DOHH2 (cell line): ENCODE results near the gene CASP6.

Experiments used
- EZH2phosphoT487 ChIP-seq: fragments of 200-600 bp; sonication (generic); IDR thresholded peaks from 2 replicates; pipeline ENCODE4 v1.6.1; 2017; ENCODE audit warnings: borderline replicate concordance, mild to moderate bottlenecking, antibody characterized with exemption, low read length, moderate library complexity, mixed read lengths
- TF ChIP-seq, protein P1 (sequence below): fragments of 200-600 bp; sonication (generic); IDR thresholded peaks from one replicate; pipeline ENCODE4 v1.5.1; 2014; ENCODE audit warnings: antibody characterized with exemption, mild to moderate bottlenecking, low read depth, low read length; ENCODE audit not compliant: poor library complexity, severe bottlenecking

DNA sequence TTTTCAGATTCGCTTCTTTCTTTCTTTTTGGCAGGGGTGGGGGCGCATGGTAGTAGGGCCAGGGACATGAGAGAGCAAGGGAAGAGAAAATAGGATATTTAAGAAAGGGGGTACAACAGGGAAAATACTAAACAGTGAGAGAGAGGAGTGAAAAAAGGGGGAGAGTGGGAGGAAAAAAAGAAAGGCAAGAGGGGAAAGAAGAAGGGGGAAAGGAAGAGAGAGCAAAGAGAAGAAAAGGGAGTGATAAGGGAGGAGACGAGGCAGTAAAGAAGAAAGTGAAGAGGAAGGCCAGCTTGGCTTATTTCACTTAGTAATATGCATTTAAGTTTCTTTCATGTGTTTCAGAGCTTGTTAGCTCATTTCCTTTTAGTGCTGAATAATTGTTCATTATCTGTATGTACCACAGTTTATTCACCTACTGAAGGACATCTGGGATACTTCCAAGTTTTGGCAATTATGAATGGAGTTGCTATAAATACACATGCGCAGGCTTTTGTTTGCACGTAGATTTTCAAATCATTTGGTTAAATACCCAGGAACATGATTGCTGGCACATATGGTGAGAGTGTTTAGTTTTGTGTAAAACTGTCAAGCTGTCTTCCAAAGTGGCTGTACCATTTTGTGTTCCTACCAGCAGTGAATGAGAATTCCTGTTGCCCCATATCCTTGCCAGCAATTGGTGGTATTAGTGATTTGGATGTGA is 37.3 kb downstream of the CASP6 start:
- TF ChIP-seq EZH2phosphoT487, result no peak
- TF ChIP-seq, protein P1, sequence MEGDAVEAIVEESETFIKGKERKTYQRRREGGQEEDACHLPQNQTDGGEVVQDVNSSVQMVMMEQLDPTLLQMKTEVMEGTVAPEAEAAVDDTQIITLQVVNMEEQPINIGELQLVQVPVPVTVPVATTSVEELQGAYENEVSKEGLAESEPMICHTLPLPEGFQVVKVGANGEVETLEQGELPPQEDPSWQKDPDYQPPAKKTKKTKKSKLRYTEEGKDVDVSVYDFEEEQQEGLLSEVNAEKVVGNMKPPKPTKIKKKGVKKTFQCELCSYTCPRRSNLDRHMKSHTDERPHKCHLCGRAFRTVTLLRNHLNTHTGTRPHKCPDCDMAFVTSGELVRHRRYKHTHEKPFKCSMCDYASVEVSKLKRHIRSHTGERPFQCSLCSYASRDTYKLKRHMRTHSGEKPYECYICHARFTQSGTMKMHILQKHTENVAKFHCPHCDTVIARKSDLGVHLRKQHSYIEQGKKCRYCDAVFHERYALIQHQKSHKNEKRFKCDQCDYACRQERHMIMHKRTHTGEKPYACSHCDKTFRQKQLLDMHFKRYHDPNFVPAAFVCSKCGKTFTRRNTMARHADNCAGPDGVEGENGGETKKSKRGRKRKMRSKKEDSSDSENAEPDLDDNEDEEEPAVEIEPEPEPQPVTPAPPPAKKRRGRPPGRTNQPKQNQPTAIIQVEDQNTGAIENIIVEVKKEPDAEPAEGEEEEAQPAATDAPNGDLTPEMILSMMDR, result no peak
